Measurements from ENCODE around the gene ARHGAP21. TPM values are rescaled to one million over a fixed set of nuclear protein-coding genes. Genes with fewer than 3 reads are reported as not detected.

ARHGAP21 gene
- polyA plus RNA-seq, 1 experiment, result 126 TPM

DNA sequence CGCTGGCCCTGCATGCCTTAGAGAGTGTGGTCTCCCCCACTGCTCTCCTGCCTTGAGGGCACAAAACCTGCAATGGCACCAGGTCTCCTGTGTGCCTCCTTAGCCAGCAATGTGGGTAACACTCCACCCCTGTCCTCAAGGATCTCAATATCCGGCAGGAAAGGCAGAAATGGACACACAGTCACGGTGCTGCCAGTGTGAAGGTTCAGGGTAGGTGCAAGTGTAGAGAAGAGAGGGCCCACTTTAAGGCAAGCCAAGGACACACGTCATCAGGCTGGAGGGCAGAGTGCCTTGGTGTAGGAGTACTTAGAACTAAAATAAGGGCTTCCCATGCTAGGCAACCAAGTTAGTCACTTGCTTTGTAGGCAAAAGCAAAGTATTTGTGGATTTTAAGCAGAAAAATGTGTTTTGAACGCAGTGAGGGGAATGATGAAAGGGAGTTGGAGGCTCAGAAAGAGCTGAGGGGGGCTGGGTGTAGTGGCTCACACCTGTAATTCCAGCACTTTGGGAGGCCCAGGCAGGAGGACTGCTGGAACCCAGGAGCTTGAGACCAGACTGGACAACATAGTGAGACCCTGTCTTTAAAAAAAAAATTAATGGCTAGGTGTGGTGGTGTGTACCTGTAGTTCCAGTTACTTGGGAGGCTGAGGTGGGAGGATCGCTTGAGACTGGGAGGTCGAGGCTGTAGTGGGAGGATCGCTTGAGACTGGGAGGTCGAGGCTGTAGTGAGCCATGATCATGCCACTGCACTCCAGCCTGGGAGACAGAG, 152.8 kb downstream of the ARHGAP21 start:
- POLR2A ChIA-PET, result no interaction called here
- TF ChIP-seq CTCF (IDR thresholded peaks at IDR 0.05; ENCODE audit: low read depth, low read length), result no peak
- CTCF ChIA-PET, result interaction anchor here (0.8 to 1.9 kb wide), 2 partner anchors 14 to 576 kb away, joined by 4 to 6 read pairs; no protein-coding TSS in a partner anchor
- no peak for DNase-seq (ENCODE audit: low read depth, low spot score)
- no peaks in the 10 kb centered on the region for H3K9me3 ChIP-seq (ENCODE audit: control insufficient read depth, insufficient read depth, low read length)
- peaks cover 5% of the 10 kb centered on the region for H3K27me3 ChIP-seq (ENCODE audit: control insufficient read depth, insufficient read depth, low read length)
- H3K4me3 ChIP-seq (ENCODE audit: low read depth, low read length), result no peak overlapping the region
- no peak overlapping the region for H3K27ac ChIP-seq (ENCODE audit: low read depth, low read length)

- no peaks in the 10 kb centered on the region for H3K9me3 ChIP-seq (ENCODE audit: control insufficient read depth, insufficient read depth, low read length)
- ChIA-PET CTCF (no interaction called here), POLR2A (no interaction called here)
- no peak overlapping the region for H3K27ac ChIP-seq (ENCODE audit: low read depth, low read length)
- no peak overlapping the region for H3K4me3 ChIP-seq (ENCODE audit: low read depth, low read length)
- no peak for TF ChIP-seq CTCF (IDR thresholded peaks at IDR 0.05; ENCODE audit: low read depth, low read length)
- H3K27me3 ChIP-seq (ENCODE audit: control insufficient read depth, insufficient read depth, low read length), result peaks cover 5% of the 10 kb centered on the region
- no peak for DNase-seq (ENCODE audit: low read depth, low spot score)
Observed at GRCh38 chr10:24569828-24570657, 153.6 kb downstream of the ARHGAP21 start.

- H3K9me3 ChIP-seq (ENCODE audit: control insufficient read depth, insufficient read depth, low read length), result no peaks in the 10 kb centered on the region
- peaks cover 5% of the 10 kb centered on the region for H3K27me3 ChIP-seq (ENCODE audit: control insufficient read depth, insufficient read depth, low read length)
- ChIA-PET POLR2A (interaction anchor here (0.6 kb wide), 1 partner anchor 116 kb away, joined by 3 read pairs; no protein-coding TSS in a partner anchor), CTCF (no interaction called here)
- no peak overlapping the region for H3K27ac ChIP-seq (ENCODE audit: low read depth, low read length)
- TF ChIP-seq CTCF (IDR thresholded peaks at IDR 0.05; ENCODE audit: low read depth, low read length), result no peak
- no peak for DNase-seq (ENCODE audit: low read depth, low spot score)
- no peak overlapping the region for H3K4me3 ChIP-seq (ENCODE audit: low read depth, low read length)
Observed at GRCh38 chr10:24569330-24569796, 154.3 kb downstream of the ARHGAP21 start.

DNA sequence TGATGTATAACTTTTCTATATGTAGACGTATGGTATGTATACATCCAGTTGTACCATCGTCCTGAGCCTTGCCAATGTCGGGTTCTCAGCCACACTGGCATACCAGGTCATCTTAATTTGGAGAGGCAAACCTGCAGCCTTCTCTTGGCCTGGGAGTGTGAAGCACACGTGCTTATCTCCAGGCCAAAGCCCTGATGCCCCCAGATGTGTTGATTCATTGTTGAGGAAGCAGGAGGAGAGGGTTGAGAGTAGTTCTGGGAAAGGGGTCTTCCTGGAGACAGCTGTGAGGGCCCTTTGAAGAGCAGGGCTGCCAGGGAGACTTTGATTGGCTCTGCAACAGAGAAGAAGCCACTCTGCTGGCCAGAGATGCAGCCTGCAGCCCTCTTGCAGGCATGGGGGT, 155.6 kb downstream of the ARHGAP21 start:
- no peak for DNase-seq (ENCODE audit: low read depth, low spot score)
- Histone ChIP-seq H3K4me3 (ENCODE audit: low read depth, low read length) (no peak overlapping the region), H3K9me3 (ENCODE audit: control insufficient read depth, insufficient read depth, low read length) (no peaks in the 10 kb centered on the region), H3K27me3 (ENCODE audit: control insufficient read depth, insufficient read depth, low read length) (peaks cover 5% of the 10 kb centered on the region), H3K27ac (ENCODE audit: low read depth, low read length) (no peak overlapping the region)
- TF ChIP-seq CTCF (IDR thresholded peaks at IDR 0.05; ENCODE audit: low read depth, low read length), result no peak
- ChIA-PET CTCF (interaction anchor here (0.7 kb wide), 1 partner anchor 512 kb away, joined by 5 read pairs; no protein-coding TSS in a partner anchor), POLR2A (interaction anchor here (0.6 kb wide), 1 partner anchor 563 kb away, joined by 3 read pairs; no protein-coding TSS in a partner anchor)

Data from AG04450 (cell line).